Activated naive CD8-positive, alpha-beta T cell treated with anti-CD3 and anti-CD28 coated beads, Interleukin-2, amount 50 U/mL, for 16 hours (primary cell): Measurements from ENCODE around the gene ITPKC.

ENCODE experiments used
- DNase-seq: peaks from one replicate; pipeline ENCODE4 v3.0.0-alpha.2; 2020; ENCODE audit warnings: low read depth, low spot score

ITPKC gene

DNA sequence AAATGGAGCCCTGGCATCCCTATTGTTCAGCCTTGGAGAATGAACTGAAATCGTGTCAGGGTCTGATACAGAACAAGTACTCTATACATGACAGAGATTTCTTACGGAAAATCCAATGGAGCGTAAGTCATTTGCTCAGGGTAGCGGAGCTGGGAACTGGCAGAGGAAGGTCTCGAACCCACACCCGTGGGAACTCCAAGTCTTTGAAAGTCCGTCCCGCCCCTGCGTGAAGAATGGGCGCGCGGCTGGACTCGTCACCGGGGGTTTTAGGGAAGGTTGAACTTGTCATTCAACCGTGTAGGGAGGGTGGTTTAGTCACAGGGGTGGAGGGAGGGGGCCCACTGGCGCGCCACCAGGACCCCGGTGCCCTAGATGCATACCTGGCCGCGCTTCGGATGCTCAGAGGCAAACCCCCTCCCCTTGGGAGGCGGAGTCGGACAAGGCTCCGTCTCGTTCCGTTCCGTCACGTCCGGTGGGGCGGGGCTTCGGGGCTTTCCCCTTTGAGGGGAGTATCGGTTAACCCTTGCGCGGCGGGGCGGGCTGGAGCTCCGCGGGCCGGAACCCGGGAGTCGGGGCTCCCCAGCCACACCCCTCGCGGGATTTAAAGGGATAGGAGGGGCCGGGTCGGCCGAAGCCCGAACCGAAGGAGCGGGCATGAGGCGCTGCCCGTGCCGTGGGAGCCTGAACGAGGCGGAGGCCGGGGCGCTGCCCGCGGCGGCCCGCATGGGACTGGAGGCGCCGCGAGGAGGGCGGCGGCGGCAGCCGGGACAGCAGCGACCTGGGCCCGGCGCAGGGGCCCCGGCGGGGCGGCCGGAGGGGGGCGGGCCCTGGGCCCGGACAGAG lies at the start of gene ITPKC, which contains the start of gene COQ8B:
TSS of gene ITPKC (plus strand) at position 631 of the 843 bp plus-strand sequence. CDS start at position 655, 24 bp downstream.
TSS of gene COQ8B (minus strand) at position 405 of the 843 bp plus-strand sequence. CDS start 2,254 bp downstream, outside the sequence.
- peak; percentile 100 for DNase-seq

DNA sequence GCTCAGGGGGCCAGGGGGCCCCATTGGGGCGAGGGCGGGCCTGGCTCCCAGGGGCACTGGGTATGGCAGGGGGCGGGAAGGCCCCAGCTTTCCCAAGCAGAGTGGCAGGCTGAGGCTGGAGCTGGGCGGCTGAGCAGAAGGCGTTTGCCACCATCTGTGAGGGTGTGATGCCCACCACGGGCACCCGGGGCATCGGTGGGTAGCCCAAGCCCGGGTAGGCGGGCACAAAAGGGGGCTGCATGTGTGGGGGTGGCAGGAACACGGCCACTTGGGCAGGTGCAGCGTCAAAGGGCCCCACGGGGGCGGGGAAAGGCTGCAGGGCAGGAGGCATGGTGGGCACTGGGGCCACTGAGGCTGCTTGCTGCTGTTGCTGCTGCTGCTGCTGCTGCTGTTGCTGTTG lies 49.3 kb upstream of the ITPKC start:
- no peak for DNase-seq

DNA sequence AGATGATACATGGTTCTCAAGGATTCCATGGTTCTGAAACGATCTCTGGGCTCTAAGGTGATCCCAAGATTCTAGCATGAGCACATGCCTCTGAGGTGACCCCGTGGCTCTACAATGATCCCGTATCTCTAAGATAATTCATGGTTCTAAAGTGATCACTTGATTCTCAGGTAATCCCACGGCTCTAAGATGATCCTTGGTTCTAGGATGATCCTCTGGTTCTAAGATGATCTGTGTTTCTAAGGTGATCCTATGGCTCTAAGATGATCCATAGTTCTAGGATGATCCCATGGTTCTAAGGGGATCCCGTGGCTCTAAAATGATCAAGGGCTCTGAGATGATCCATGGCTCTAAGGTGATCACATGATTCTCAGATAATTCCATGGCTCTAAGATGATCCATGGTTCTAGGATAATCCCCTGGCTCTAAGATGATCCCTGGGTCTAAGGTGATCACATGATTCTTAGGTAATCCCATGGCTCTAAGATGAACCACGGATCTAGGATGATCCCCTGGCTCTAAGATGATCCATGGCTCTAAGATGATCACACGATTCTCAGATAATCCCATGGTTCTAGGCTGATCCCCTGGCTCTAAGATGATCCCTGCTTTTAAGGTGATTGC lies 47.8 kb upstream of the ITPKC start:
- no peak for DNase-seq

DNA sequence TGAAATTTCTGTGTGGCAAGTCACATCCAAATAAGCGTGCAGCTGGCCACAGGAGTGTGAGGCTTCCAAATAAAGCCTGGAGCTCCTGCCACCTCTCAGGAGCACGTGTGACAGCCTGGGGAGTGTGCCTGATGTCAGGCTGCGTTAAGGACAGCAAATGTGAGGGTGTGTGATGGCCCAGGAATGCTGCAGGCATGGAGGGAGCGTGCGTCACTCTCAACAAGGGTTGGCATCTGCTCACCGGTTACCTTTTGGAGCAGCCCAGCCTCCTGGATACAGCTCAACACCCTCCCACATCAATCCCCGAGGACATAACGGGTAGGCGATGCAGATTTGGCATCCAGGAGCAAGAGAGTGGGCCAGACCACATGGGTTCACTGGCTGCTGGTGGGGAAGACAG lies 45.5 kb upstream of the ITPKC start:
- no peak for DNase-seq

DNA sequence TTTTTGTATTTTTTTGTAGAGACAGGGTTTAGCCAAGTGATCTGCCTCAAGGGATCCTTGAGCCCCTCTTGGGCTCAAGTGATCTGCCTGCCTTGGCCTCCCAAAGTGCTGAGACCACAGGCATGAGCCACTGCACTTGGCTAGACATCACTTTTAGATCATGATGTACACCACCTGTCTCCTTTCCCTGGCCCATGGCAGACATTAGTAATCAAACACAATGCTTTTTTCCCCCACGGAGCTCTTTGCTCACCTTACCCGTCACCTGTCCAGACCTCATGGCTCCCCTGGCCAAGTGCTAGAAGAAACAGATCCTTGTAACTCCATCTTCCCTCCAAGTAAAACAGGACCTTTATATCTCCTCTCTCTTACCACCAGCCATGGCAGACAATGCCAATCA lies 44.9 kb upstream of the ITPKC start:
- DNase-seq = no peak

DNA sequence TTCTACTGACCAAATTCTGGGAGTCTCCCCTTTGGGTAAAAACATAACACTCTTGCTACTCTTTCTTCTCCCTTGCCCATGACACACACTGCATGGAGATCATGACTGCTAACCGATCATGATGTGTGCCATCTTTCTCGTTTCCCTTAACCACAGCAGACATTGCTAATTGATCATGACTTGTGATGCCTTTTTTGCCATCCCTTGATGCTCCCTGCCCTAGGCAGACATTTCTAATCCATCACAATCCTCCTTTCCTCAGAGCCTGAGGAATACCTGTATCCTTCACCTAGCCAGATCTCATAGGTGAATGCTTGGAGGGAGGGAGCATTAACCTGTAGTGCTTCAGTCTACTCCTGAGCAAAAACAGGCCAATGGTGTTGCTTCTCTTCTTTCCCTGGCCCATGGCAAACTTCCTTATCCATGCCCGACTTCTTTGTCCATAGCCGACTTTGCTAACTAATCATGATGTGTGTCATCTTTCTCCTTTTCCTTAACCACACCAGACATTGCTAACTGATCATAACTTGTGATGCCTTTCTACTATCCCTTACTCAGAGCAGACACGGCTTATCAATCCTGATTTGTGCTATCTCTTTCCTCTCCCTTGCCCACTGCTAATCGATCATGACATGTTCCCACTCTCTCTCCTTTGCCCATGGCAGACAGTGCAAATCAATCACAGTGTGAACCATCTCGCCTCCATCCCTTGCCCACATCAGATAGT lies 44.2 kb upstream of the ITPKC start:
- DNase-seq = no peak

DNA sequence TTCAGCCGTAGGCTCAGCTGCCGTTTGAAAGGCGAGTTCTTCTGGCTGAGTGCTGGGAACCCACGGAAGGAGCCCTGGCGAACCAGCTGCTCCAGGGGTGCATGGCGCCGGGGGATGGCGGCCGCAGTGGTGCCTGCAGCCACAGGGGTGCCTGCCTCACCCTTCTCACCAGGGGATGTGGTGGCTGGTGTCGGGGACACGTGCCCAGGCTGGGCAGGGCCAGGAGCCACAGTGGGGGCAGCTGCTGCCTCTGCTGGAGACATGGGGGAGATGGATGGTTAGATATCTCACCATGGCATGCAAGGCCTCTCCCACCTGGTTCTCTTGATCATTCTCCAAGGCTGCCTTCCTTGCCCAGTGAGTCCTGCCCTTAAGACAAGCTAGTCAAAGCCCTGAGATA lies 43.5 kb upstream of the ITPKC start:
- no peak for DNase-seq

DNA sequence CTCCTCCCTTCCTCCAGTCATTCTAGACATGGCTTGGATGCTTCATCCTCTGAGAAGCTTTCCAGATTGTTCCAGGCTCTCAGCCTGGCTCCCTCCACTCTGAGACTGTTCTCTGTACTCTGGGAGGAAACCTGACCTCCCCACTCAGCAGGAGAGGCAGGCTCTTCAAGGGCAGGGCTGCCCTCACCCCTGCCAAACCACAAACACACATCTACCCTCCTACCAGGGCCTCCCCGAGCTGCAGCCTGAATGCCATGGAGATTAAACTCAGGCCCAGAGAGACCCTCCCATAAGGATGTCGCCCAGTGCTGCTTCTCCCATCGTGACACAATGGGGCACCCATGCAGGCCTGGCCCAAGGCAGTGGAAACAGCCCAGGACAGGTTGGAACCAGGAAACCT lies 42.6 kb upstream of the ITPKC start:
- DNase-seq = no peak

DNA sequence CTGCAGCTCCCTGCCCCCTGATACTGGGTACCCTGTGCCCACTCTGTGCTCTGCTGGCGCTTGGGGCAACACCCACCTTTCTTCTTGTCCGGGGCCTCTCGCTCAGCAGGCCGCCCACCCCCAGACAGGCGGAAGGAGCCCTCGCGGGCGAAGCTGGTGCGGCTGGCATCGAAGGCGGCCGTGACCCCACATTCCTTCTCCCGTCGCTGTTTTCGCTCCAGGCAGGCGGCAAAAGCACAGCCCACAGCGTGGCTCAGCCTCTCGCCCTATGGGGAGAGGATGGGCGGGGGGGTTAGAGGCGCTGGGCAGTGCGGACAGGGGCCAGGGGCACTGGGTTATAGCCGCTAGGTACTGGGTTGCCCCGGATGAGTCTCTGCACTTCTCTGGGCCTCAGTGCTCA lies 39.8 kb upstream of the ITPKC start:
- no peak for DNase-seq

DNA sequence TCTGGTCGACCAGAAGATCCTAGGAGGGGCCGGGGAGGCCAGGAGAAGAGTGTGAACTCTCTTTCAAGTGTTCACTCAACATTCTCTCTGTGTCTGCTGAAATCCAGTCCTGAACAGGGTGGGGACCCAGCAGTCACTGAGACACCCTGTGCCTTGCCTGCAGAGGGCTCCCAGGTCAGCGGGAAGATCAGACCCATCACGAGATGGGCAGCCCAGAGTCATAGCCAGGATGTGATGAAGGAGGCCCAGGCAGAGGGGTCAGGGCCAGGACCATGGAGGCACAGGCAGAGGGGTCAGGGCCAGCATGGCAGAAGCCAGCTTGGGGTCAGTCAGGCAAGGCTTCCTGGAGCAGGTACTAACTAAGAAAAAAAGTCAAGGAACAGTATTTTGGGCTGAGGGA lies 35.9 kb upstream of the ITPKC start:
- DNase-seq = no peak

DNA sequence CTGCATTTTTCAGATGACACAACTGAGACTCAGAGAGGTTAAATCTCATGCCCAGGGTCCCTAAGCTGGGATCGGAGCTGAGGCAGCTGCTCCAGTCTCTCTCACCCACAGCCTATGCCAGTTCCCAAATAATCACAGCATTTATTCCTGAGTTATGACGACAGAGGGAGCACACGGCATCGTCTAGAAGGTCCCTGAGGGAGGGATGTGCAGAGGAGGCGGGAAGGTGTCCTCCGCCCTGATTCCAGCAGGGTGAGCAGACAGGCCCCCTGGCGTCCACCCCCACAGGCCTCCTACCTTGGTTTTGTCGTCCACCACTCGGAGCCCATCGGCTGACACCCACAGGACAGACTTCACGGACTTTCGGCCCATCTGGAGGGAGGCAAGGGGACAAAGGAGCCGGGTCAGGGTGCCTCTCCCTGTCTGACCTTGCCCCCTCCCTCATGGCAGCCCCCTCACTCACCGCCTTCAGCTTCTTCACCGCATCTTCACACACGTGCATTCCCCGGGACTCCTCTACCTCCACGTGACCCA lies 34.4 kb upstream of the ITPKC start:
- DNase-seq = no peak

DNA sequence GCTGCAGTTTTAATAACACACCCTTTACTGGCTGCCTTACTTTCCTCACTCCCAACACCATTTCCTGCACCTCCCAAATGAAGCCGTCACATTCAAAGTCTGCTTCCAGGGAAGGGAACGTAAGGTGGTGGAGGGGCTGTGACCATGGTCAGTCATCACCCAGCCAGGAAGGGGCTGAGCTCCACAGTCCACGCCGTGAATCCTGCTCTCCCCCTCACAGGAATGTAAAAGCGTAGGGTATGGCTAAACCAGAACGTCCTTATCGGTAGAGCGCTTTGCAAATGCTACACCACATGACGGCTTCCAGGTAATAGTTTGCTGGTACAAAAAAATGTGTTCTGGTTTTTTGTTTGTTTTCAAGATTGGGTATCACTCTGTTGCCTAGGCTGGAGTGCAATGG lies 33.5 kb upstream of the ITPKC start:
- DNase-seq = no peak

DNA sequence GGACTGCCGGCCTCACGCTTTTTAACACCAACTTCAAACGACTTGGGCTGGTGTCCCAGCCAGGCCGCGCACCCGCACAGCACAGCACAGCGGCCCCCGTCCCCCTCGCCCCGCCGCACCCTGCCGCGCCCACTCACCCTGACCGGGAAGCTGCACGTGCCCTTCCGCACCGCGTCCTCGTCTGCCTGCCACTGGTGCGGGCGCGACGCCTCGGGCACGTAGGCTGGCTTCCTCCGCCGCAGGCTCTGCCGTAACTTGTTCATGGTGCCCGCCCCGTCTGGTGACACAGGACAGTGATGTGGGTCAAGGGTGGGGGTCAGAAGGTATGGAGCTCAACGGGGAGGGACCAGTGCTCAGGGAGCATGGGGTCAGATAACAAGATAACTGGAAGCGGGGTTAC lies 32.6 kb upstream of the ITPKC start:
- no peak for DNase-seq

DNA sequence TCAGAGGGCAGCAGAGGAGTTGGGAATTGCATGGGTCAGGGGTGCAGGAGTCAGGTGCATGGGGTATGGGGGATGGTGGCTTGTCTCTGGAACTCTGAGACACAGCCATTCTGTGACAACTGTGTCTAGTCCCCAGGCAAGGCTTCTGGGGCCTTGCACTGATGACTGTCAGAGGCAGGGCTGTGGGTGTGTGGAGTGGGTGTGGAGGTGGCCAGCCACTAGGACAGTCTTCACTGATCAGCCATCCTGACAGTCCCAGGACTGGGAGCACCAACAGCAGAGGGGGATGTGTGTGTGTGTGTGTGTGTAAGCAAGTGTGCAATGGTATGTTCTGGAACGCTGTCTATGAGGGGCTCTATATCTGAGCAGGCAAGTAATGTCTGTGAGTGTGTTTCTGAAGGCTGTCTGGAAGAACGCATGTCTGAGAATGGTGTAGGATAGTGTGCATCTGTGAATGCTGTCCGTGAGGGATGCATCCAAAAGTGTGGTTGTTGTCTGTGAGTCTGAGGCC lies 31.8 kb upstream of the ITPKC start:
- DNase-seq = no peak

DNA sequence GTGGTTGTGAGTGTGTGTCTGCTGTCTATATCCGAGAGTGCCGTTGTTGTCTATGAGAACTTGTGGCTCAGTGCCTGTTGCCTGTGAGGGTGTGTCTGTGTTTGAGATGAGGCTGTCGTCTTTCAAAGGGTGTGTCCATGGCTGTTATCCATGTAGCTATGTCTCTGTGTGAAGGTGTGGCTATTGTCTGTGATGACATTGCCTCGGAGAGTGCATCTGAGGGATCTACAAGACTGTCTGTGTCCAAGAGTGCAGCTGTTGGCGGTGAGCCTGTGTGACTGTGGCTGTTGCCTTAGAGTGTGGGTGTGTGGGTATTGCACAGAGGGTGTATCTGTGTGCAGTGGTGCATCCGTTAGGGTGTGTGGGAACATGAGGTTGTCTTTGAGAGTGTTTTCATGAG lies 31.3 kb upstream of the ITPKC start:
- no peak for DNase-seq

DNA sequence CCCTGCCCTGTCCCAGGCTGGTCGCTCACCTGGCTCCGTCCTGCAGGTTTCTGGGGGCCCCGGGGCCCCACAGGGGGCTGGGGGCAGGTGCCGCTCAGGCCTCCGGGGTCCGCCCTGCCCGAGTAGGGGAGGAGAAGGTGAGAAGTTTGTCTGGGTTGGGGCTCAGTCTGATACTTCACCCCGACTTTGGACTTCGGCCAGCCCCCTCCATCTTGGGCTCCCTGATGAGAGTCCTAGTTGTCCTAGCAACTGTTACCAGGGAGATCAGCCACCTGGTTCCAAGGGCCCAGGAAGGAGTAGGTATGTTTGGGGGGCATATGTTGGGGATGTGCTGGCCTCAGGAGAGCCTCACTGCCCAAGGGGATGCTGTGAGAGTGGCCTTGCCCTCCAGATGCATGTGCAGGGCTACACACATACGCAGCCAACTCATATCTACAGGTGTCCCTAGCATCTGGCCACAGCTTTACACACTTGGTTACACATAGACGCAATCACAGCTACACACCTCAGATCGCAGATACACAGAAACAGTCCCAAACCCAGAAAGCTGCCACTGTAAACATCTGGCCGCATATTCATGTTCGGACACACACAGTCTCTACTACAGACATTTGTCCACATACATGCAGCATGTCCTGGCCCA lies 29.9 kb upstream of the ITPKC start:
- no peak for DNase-seq

DNA sequence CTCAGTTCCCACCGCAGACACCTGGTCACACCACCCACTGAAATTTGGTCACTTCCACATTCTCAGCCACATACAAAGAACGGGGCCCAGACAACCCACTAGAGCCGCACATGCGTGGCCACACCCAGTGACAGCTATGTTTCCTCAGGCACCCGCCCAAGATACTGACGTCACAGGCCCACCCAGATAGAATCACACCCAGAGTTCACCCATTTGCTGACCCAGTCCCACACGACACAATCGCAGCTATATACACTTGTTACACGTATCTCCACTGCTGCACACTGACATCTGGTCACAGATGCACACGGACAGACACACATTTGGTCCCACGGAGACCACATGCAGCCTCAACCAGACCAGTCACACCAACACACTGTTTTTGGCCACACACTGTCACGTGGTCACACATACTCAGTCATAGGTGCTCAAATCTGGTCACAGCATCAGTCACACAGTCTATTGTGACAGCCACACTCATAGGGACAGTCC lies 29.3 kb upstream of the ITPKC start:
- DNase-seq = no peak

DNA sequence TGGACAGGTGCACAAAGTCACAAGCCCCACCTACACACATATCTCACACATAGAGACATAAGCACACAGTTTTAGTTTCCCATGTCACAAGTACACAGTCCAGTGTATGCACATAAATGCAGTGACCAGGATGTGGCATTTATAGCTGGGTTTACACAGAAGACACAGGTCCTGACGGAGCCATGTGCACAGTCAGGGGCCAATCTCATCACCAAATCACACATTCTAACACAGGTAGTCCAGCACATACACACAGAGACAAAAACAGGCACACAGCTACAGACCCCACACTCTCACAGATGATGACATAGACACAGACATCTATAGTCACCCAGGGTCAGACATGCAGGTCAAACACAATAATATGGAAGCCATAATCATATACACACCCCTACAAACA lies 28.6 kb upstream of the ITPKC start:
- DNase-seq = no peak

DNA sequence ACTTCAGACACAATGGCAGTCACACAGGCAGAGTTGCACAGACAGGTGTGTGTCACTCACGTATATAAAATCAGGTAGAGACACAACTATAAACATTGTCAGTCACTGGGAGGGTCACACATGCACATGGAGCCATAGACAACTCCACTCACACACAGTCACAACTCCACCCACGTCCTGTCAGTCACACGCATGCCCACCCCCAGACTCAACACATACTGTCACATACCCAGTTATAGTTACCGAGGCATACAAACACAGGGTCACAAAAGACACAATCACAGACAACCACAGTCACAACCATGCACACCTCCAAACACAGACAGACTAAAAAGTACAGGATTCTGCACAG lies 27.9 kb upstream of the ITPKC start:
- DNase-seq = no peak

DNA sequence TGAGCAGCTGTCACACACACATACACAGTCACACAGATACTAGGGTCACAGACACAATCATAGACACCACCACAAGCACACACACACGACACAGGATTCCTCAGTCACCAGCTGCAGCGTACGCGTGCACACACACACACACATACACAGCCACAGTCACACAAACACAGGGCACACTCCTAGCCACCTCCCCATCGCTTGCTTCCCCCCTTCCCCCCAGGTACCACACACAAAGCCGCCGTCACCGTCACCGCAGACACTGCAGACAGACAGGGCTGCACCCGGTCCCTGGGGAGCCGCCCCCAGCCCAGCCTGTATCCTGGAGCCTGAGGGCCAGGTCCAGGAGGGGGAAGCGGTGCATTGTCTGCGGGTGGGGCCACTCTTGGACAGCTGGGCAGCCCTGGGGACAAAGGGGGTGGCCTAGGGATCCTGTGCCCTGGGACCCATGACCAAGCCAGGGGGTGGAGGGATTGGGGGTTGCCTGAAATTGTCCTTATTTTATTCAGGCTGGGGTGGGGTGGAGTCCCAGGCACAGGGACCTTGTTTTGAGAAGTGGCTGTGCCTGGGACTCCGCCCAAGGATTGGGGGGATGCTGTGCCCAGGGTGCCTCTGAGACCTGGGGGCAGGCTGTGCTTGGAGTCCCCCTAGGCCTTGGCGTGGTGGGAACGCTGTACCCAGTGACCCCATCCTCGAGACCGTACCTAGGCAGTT lies 27.4 kb upstream of the ITPKC start:
- no peak for DNase-seq
